Fibroblast of skin of left biceps (primary cell): ENCODE data around the gene DNAJB6.

Experiments
- DNase-seq, 2 experiments: peaks; one replicate each; pipeline ENCODE4 v3.0.0-alpha.2; 2013; ENCODE audit warnings: low read depth in 2 of 2

The DNAJB6 gene

GRCh38 chr7:157465891-157466866 is 129.4 kb downstream of the DNAJB6 start:
- DNase-seq = no peak

GRCh38 chr7:157466867-157467261 is 130.1 kb downstream of the DNAJB6 start:
- no peak for DNase-seq
